ENCODE results near the gene KCNJ12. TPM values are rescaled to one million over a fixed set of nuclear protein-coding genes. Genes with fewer than 3 reads are reported as not detected.

The KCNJ12 gene
- polyA plus RNA-seq, 3 donors = not detected

GRCh38 chr17:21352981-21353265 lies 23.2 kb upstream of the KCNJ12 start:
- peak overlapping the region in 1 of 7 donors; percentile 41 for H3K27ac Mint-ChIP-seq
- no peak overlapping the region for H3K4me3 ChIP-seq (replicated peaks in 1 of 3; ENCODE audit: low read depth in 2 of 3, low read length in 3 of 3)
- H4K20me1 ChIP-seq (ENCODE audit: insufficient read depth, low read length) = no peaks in the 10 kb centered on the region
- H3K4me2 ChIP-seq (replicated peaks; ENCODE audit: extremely low read depth, low read length, poor library complexity, severe bottlenecking) = no peak overlapping the region
- intact Hi-C loops (cut with micrococcal nuclease) = no loop called here
- H3K4me1 ChIP-seq (ENCODE audit: control insufficient read depth in 1 of 2, insufficient read depth in 2 of 2, low read length in 2 of 2) = no peaks in the 10 kb centered on the region
- no peak overlapping the region for H3K27ac ChIP-seq (ENCODE audit: low read depth in 1 of 2, low read length in 2 of 2)
- peaks cover 9% of the 10 kb centered on the region for H3K4me1 Mint-ChIP-seq
- WGBS (ENCODE audit: insufficient coverage) = 97% methylated on average over 4 of the region's 8 CpGs
- no peaks in the 10 kb centered on the region for H3K36me3 ChIP-seq (replicated peaks in 1 of 2; ENCODE audit: control insufficient read depth in 1 of 2, insufficient read depth in 2 of 2, low read length in 2 of 2)
- no peak for DNase-seq
- no peak overlapping the region for H2AFZ ChIP-seq (ENCODE audit: insufficient read depth, low read depth, low read length, poor library complexity, severe bottlenecking)
- no peaks in the 10 kb centered on the region for H3K79me2 ChIP-seq (ENCODE audit: insufficient read depth, low read length)
- no peak overlapping the region for H3K4me3 Mint-ChIP-seq
- H3K27me3 Mint-ChIP-seq (ENCODE audit: low read depth in 3 of 3) = peaks cover 3 to 14% (median 5%) of the 10 kb centered on the region in 3 donors
- no peak overlapping the region for H3K9ac ChIP-seq (ENCODE audit: insufficient read depth, low read length, poor library complexity, severe bottlenecking)
- no peak for TF ChIP-seq CTCF (IDR thresholded peaks at IDR 0.05)
- no peaks in the 10 kb centered on the region for H3K9me3 ChIP-seq (replicated peaks in 1 of 2; ENCODE audit: control insufficient read depth in 1 of 2, insufficient read depth in 1 of 2, low read length in 2 of 2)
- no peaks in the 10 kb centered on the region for H3K36me3 Mint-ChIP-seq
- peaks cover 0 to 4% (median 0%) of the 10 kb centered on the region in 7 donors for H3K9me3 Mint-ChIP-seq
- no peaks in the 10 kb centered on the region for H3K27me3 ChIP-seq (ENCODE audit: control insufficient read depth in 2 of 2, insufficient read depth in 2 of 2, low read length in 2 of 2)

GRCh38 chr17:21353326-21354010 lies 22.7 kb upstream of the KCNJ12 start:
- Mint-ChIP-seq H3K4me1 (peaks cover 7% of the 10 kb centered on the region), H3K9me3 (peaks cover 0 to 4% (median 0%) of the 10 kb centered on the region in 7 donors), H3K36me3 (no peaks in the 10 kb centered on the region), H3K27me3 (ENCODE audit: low read depth in 3 of 3) (peaks cover 3 to 14% (median 5%) of the 10 kb centered on the region in 3 donors), H3K27ac (peak overlapping the region in 1 of 7 donors; percentile 41), H3K4me3 (peak overlapping the region in 1 of 2 donors; percentile 10)
- no peaks in the 10 kb centered on the region for H3K36me3 ChIP-seq (replicated peaks in 1 of 2; ENCODE audit: control insufficient read depth in 1 of 2, insufficient read depth in 2 of 2, low read length in 2 of 2)
- no peaks in the 10 kb centered on the region for H3K9me3 ChIP-seq (replicated peaks in 1 of 2; ENCODE audit: control insufficient read depth in 1 of 2, insufficient read depth in 1 of 2, low read length in 2 of 2)
- DNase-seq = peak in 1 of 3 donors; percentile 6
- no peak overlapping the region for H3K9ac ChIP-seq (ENCODE audit: insufficient read depth, low read length, poor library complexity, severe bottlenecking)
- intact Hi-C loops (cut with micrococcal nuclease) = no loop called here
- H3K79me2 ChIP-seq (ENCODE audit: insufficient read depth, low read length) = no peaks in the 10 kb centered on the region
- H3K4me2 ChIP-seq (replicated peaks; ENCODE audit: extremely low read depth, low read length, poor library complexity, severe bottlenecking) = no peak overlapping the region
- H3K27ac ChIP-seq (ENCODE audit: low read depth in 1 of 2, low read length in 2 of 2) = no peak overlapping the region
- 38% methylated on average over 10 of the region's 13 CpGs for WGBS (ENCODE audit: insufficient coverage)
- no peaks in the 10 kb centered on the region for H3K4me1 ChIP-seq (ENCODE audit: control insufficient read depth in 1 of 2, insufficient read depth in 2 of 2, low read length in 2 of 2)
- no peaks in the 10 kb centered on the region for H4K20me1 ChIP-seq (ENCODE audit: insufficient read depth, low read length)
- H3K4me3 ChIP-seq (replicated peaks in 1 of 3; ENCODE audit: low read depth in 2 of 3, low read length in 3 of 3) = no peak overlapping the region
- TF ChIP-seq CTCF (IDR thresholded peaks at IDR 0.05) = no peak
- peak overlapping the region; percentile 21 for H2AFZ ChIP-seq (ENCODE audit: insufficient read depth, low read depth, low read length, poor library complexity, severe bottlenecking)
- H3K27me3 ChIP-seq (ENCODE audit: control insufficient read depth in 2 of 2, insufficient read depth in 2 of 2, low read length in 2 of 2) = no peaks in the 10 kb centered on the region

Data from CD14-positive monocyte (primary cell).